BE2C (cell line): Measurements from ENCODE around the gene NPTN.
"Not testable (repeated sequence)": the region's sequence is repeated elsewhere in the genome, so short reads cannot be mapped to it uniquely, and the experiment has no call there.

Experiments
- DNase-seq: peaks from one replicate; pipeline ENCODE4 v3.0.0-alpha.2; 2020
- H3K27me3 ChIP-seq: fragments of 250-450 bp; sonication (Bioruptor Pico); 2 replicates; pipeline ENCODE4 v1.5.1; 2020; ENCODE audit warnings: mild to moderate bottlenecking
- H3K36me3 ChIP-seq: fragments of 250-450 bp; sonication (Bioruptor Pico); 2 replicates; pipeline ENCODE4 v1.5.1; 2020; ENCODE audit warnings: mild to moderate bottlenecking
- H3K4me1 ChIP-seq: fragments of 250-450 bp; sonication (Bioruptor Pico); 2 replicates; pipeline ENCODE4 v1.5.1; 2020
- H3K4me3 ChIP-seq: 2 replicates; pipeline ENCODE4 v1.5.1; 2011; ENCODE audit warnings: low read depth, low read length
- H3K9me3 ChIP-seq: fragments of 250-450 bp; sonication (Bioruptor Pico); 2 replicates; pipeline ENCODE4 v1.5.1; 2020
- TF ChIP-seq, protein P1 (sequence below): IDR thresholded peaks from 2 replicates; pipeline ENCODE4 v1.5.1; 2012; ENCODE audit warnings: mild to moderate bottlenecking, low read depth, low read length

Gene NPTN

DNA sequence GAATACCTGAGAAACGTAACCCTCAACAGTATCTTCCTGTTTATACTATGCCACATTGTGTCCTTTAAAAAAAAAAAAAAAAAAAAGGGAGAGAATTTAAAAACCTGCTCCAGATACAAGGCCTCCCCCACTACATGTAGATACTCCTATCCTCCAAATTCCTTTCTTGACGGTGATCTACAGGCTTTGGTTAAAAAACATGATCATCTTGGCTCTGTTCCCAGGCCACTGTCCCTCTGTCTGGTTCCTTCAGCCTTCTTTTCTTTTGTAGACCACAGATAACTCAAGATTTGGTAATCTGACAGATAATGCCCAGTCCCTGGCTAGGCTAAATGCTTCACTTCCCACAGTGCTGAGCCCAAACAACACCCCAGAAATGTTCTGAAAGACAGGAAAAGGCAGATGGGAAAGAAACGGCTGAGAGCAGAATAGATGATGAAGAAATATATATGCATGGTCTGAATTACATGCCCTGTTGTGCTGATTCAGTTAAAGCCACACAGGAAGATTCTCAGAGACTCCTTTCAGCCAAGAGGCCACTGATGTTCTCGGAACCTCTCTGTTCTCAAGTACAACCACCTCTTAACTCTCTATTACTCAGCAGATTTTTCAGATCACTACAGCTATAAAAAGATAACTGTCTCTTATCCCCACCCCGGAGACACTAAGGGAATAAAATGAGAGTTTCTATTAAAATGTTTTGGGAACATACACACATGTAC lies 48.3 kb downstream of the NPTN start:
- Histone ChIP-seq H3K9me3 (no peaks in the 10 kb centered on the region), H3K4me3 (no peak overlapping the region), H3K4me1 (no peaks in the 10 kb centered on the region), H3K27me3 (no peaks in the 10 kb centered on the region), H3K36me3 (peaks cover 37% of the 10 kb centered on the region)
- no peak for DNase-seq
- TF ChIP-seq, protein P1, sequence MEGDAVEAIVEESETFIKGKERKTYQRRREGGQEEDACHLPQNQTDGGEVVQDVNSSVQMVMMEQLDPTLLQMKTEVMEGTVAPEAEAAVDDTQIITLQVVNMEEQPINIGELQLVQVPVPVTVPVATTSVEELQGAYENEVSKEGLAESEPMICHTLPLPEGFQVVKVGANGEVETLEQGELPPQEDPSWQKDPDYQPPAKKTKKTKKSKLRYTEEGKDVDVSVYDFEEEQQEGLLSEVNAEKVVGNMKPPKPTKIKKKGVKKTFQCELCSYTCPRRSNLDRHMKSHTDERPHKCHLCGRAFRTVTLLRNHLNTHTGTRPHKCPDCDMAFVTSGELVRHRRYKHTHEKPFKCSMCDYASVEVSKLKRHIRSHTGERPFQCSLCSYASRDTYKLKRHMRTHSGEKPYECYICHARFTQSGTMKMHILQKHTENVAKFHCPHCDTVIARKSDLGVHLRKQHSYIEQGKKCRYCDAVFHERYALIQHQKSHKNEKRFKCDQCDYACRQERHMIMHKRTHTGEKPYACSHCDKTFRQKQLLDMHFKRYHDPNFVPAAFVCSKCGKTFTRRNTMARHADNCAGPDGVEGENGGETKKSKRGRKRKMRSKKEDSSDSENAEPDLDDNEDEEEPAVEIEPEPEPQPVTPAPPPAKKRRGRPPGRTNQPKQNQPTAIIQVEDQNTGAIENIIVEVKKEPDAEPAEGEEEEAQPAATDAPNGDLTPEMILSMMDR, result no peak

DNA sequence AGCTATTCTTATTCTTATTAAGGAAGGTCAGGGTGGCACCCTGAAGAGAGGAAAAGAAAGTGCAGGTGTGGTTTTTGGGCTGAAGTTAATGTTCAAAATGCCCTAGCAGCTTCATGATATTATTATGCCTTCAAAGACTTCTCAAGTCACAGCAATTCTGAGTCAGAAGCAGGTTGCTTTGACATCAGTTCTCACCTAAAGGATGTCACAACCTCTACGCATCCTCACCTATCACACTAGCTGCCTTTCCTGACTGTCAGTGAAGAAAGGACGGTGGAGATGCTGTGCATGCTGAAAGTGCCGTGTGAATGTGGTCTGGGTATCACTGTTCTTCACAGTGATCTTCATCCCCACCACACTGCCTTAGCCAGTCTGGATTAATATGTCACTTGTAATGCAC lies 49.6 kb downstream of the NPTN start:
- Histone ChIP-seq H3K4me3 (no peak overlapping the region), H3K27me3 (no peaks in the 10 kb centered on the region), H3K36me3 (peaks cover 35% of the 10 kb centered on the region), H3K9me3 (no peaks in the 10 kb centered on the region), H3K4me1 (no peaks in the 10 kb centered on the region)
- TF ChIP-seq, protein P1, result no peak
- DNase-seq, result no peak

DNA sequence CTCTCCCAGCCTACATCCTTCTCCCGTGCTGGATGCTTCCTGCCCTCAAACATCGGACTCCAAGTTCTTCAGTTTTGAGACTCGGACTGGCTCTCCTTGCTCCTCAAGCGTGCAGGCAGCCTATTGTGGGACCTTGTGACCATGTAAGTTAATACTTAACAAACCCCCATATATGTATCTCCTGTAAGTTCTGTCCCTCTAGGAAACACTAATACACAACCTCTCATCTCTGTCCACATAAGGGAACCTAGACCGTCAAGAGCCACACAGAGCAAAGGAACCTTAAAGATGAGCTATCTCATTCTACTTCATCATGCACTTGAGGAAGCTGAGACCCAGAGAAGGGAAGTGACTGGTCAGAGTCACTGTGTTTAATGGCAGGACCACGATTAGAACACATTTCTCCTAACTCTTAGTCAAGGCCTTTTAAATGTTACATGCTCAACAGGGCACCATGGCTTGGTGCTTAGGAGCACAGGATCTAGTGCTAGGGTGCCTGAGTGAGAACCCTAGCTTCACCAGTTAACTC lies 50.3 kb downstream of the NPTN start:
- Histone ChIP-seq H3K27me3 (no peaks in the 10 kb centered on the region), H3K9me3 (no peaks in the 10 kb centered on the region), H3K4me3 (no peak overlapping the region), H3K36me3 (peaks cover 34% of the 10 kb centered on the region), H3K4me1 (no peaks in the 10 kb centered on the region)
- TF ChIP-seq, protein P1, result no peak
- DNase-seq, result no peak

DNA sequence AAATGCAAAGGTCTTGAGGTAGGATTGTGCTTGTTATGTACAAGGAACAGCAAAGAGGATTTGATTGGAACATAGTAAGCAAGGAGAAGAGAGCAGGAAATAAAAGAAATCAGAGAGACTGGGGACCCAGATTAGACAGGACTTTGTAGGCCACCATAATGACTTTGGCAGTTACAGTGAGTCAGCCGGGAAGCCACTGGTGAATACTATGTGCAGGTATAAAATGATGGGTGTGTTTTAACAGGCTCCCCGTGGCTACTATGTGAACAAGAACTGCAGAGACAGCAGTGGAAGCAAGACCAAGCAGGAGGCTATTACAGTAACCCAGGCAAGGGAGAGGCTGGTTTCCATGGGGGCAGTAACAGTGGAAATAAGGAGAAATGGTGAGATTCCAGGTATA lies 55.2 kb downstream of the NPTN start:
- TF ChIP-seq, protein P1, result no peak
- H3K4me3 ChIP-seq, result no peak overlapping the region
- DNase-seq, result no peak
- H3K27me3 ChIP-seq, result no peaks in the 10 kb centered on the region
- H3K9me3 ChIP-seq, result no peaks in the 10 kb centered on the region
- H3K4me1 ChIP-seq, result no peaks in the 10 kb centered on the region
- peaks cover 28% of the 10 kb centered on the region for H3K36me3 ChIP-seq

DNA sequence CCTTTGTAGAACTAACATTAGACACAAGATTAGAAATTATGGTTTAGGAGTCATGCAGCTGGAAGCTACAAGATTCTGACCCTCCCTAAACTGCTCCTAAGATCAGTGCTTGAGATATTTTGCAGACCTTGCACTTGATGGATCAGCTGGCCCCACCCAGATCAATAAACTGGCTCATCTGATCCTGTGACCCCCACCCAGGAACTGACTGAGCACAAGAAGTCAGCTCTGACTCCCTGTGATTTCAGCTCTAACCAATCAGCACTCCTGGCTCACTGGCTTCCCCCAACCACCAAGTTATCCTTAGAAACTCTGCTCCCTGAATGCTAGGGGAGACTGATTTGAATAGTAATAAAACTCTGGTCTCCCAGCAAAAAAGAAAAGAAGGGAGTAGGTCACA lies 55.6 kb downstream of the NPTN start:
- not testable (repeated sequence) for H3K4me3 ChIP-seq, H3K27me3 ChIP-seq, H3K4me1 ChIP-seq, H3K9me3 ChIP-seq, DNase-seq
- peaks cover 26% of the 10 kb centered on the region for H3K36me3 ChIP-seq

DNA sequence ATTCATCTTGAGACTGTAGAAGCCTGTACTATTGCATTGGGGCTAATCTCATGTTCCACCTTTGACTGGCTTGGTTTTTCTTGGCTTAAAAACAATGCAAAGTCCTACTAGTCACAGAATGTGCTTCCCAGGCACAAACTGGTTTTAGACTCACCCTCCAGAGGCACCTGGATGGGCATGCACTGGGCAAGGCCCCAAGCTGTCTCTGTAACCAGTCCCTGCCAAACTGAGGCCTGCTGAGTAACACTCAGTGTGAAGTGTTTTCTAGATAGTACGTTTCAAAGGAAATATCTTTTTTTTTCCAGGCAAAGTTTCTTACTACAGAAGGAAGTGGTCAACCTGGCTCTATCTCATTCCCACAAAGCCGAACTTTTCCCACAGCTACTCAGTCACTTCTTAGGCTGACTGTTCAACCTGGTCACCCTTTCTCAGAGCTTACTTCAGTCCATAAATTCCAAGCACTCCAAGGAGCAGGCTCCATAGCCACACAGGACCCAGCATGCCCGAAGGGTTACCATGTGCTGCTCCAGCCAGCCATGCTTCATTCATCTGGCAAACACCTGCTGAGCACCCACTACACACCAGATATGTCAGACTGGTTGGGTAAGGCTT lies 57.4 kb downstream of the NPTN start:
- TF ChIP-seq, protein P1, result no peak
- Histone ChIP-seq H3K27me3 (no peaks in the 10 kb centered on the region), H3K4me1 (no peaks in the 10 kb centered on the region), H3K4me3 (no peak overlapping the region), H3K9me3 (no peaks in the 10 kb centered on the region), H3K36me3 (peaks cover 37% of the 10 kb centered on the region)
- DNase-seq, result no peak
